ENCODE measurements around the gene NRROS. TPM values are rescaled to one million over a fixed set of nuclear protein-coding genes. Genes with fewer than 3 reads are reported as not detected.

NRROS gene
- total RNA-seq, 1 donor = 43.4 TPM

DNA sequence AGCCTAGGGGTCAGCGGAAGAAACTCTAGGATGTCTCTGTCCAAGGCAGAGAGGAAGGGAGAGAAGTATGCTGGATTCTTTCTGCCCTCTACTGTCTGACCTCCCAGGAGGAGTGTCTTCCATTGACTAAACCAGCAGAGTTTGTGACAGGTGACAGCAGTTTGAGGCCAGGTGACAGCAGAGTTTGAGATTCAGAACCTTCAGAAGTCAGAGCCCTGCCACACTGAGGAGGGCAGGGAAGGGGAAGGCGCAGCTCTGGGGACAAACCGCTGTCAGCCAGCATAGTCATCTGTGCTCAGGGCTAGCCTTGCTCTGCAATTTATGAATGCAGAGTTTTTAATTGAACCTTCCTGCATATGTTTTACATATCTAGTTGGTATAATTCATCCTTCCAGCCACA lies 12.3 kb downstream of the NRROS start:
- Histone ChIP-seq H3K9me3 (ENCODE audit: low read depth, low read length) (no peaks in the 10 kb centered on the region), H3K4me3 (ENCODE audit: low read length) (no peak overlapping the region), H3K4me1 (ENCODE audit: insufficient read depth, low read length) (peaks cover 62% of the 10 kb centered on the region), H3K27me3 (ENCODE audit: insufficient read depth, low read length) (no peaks in the 10 kb centered on the region)

DNA sequence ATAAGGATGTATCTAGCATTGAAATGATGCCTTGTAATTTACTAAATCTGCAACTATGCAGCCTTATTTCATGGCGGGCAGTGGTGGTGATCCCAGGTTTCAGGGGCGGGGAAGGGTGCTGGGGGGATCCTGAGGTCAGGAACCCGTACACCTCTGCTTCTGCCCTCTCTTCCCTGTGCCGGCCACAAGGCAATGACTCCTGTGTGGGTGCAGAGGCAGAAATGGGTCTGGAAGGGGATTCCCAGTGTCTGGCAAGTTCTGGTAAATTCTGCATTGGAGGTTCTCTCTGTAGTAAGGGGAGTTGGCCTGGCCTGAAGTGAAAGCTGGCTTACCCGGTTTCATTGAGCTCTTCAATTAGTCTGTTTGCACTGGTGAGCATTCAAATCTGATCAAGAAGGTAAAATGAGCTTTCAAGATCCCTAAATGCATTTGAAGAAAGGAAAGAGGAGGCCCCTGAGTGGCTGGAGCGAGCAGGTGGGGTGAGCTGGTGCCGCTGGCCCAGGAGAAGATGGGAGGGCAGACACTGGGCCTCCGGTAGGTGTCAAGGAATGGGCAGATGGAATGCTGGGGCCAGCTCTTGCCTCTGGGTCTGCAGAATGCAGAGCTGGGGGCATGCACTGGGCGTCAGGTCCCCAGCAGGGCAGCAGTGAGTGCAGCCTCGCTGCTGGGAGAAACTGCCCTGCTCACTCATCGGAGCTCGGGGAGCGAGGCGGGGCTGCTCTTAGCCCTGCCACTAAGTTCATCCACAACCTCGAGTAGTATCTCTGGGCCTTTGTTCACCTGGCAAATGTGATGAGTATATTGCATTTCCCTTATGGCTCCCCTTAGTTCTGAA lies 13.7 kb downstream of the NRROS start:
- no peak overlapping the region for H3K4me3 ChIP-seq (ENCODE audit: low read length)
- peaks cover 54% of the 10 kb centered on the region for H3K4me1 ChIP-seq (ENCODE audit: insufficient read depth, low read length)
- no peaks in the 10 kb centered on the region for H3K27me3 ChIP-seq (ENCODE audit: insufficient read depth, low read length)
- no peaks in the 10 kb centered on the region for H3K9me3 ChIP-seq (ENCODE audit: low read depth, low read length)

DNA sequence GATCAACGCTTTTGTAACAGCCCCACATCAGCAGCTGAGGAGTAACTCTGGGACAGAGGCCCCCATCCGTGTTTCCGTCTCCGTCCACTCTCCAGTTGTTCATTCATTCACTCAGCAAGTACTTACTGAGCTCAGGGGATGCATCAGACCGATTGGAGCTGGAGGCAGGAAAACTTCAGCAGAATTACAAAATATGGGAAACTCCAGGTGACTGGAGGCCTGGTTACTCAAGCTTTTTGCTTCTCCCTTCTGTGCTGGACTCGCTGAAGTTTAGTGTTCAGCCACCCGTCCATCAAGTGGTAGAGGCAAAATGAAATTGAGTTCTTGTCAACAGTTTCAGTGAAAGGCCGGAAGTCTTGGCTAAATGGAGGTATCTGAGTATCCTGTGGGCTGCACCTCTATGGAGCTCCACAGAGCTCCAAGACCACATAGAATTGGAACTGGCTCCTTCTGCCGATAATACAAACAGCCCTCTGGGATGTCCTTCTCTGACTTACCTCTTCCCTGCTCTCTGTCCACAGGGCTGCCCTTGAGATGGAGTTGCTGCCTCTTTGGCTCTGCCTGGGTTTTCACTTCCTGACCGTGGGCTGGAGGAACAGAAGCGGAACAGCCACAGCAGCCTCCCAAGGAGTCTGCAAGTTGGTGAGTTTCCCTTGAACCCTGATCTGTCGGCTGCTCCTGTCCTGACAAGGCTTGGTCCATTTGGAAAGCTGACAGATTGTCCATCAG lies 14.7 kb downstream of the NRROS start:
- no peaks in the 10 kb centered on the region for H3K27me3 ChIP-seq (ENCODE audit: insufficient read depth, low read length)
- peaks cover 44% of the 10 kb centered on the region for H3K4me1 ChIP-seq (ENCODE audit: insufficient read depth, low read length)

DNA sequence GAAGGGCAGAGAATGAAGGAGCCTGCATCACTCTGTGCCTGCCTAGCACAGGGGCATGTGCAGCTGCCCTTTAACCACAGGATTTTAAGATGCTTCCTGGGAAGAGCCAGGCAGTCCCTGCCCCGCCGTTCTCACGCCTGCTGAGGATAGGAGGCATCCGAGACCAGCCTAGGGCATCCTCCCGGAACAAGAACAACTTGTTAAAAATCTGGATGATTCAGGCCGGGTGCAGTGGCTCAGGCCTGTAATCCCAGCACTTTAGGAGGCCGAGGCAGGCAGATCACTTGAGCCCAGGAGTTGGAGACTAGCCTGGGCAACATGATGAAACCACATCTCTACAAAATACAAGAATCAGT lies 15.2 kb downstream of the NRROS start:
- no peaks in the 10 kb centered on the region for H3K9me3 ChIP-seq (ENCODE audit: low read depth, low read length)
- H3K4me1 ChIP-seq (ENCODE audit: insufficient read depth, low read length) = peaks cover 38% of the 10 kb centered on the region
- H3K27me3 ChIP-seq (ENCODE audit: insufficient read depth, low read length) = no peaks in the 10 kb centered on the region
- no peak overlapping the region for H3K4me3 ChIP-seq (ENCODE audit: low read length)

More for the DNA sequence above, 14.7 kb downstream of the NRROS start:
- Histone ChIP-seq H3K4me3 (ENCODE audit: low read length) (no peak overlapping the region), H3K9me3 (ENCODE audit: low read depth, low read length) (no peaks in the 10 kb centered on the region)

DNA sequence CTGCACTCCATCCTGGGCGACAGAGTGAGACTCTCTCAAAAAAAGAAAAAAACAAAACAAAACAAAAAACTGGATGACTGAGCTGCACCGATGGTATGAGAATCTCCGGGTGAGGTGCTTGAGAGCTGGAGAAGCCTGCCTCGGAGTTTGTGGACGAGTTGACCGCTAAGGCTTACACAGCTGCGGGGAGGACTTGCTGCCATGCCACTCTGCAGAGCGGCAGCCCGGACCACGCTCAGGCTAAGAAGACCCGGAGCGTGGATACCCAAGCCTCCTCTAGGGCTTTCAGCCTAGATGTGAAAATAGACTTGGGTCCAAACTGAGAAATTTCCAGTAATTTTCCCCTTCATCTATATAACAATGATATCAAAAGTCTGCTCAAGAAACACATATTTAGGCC lies 16.0 kb downstream of the NRROS start:
- Histone ChIP-seq H3K4me1 (ENCODE audit: insufficient read depth, low read length) (peaks cover 30% of the 10 kb centered on the region), H3K27me3 (ENCODE audit: insufficient read depth, low read length) (no peaks in the 10 kb centered on the region), H3K4me3 (ENCODE audit: low read length) (no peak overlapping the region), H3K9me3 (ENCODE audit: low read depth, low read length) (no peaks in the 10 kb centered on the region)

DNA sequence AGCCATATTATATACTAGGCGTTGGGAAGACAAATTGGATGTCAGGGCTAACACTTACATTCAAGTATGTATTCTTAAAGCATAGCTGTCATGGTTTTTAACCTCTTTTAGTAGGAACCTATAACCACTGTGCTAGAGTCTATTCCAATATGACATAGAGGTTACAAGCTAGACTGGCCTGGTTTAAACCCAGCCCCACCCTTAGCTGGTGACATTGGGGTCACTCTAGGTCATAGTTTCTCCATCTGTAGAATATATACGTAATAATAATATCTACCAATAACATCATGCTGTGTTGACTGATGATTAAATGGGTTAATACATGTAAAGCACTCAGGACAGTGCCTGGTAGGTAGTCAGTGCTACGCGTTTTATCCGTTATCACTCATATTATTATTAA lies 16.7 kb downstream of the NRROS start:
- Histone ChIP-seq H3K4me1 (ENCODE audit: insufficient read depth, low read length) (peaks cover 23% of the 10 kb centered on the region), H3K27me3 (ENCODE audit: insufficient read depth, low read length) (no peaks in the 10 kb centered on the region), H3K4me3 (ENCODE audit: low read length) (no peak overlapping the region), H3K9me3 (ENCODE audit: low read depth, low read length) (no peaks in the 10 kb centered on the region)

DNA sequence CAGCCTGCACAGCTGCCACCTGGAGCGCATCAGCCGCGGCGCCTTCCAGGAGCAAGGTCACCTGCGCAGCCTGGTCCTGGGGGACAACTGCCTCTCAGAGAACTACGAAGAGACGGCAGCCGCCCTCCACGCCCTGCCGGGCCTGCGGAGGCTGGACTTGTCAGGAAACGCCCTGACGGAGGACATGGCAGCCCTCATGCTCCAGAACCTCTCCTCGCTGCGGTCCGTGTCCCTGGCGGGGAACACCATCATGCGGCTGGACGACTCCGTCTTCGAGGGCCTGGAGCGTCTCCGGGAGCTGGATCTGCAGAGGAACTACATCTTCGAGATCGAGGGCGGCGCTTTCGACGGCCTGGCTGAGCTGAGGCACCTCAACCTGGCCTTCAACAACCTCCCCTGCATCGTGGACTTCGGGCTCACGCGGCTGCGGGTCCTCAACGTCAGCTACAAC lies 20.4 kb downstream of the NRROS start:
- H3K9me3 ChIP-seq (ENCODE audit: low read depth, low read length) = no peaks in the 10 kb centered on the region

DNA sequence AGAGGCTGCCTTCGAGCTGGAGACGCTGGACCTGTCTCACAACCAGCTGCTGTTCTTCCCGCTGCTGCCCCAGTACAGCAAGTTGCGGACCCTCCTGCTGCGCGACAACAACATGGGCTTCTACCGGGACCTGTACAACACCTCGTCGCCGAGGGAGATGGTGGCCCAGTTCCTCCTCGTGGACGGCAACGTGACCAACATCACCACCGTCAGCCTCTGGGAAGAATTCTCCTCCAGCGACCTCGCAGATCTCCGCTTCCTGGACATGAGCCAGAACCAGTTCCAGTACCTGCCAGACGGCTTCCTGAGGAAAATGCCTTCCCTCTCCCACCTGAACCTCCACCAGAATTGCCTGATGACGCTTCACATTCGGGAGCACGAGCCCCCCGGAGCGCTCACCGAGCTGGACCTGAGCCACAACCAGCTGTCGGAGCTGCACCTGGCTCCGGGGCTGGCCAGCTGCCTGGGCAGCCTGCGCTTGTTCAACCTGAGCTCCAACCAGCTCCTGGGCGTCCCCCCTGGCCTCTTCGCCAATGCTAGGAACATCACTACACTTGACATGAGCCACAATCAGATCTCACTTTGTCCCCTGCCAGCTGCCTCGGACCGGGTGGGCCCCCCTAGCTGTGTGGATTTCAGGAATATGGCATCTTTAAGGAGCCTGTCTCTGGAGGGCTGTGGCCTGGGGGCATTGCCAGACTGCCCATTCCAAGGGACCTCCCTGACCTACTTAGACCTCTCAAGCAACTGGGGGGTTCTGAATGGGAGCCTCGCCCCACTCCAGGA lies 21.1 kb downstream of the NRROS start:
- Histone ChIP-seq H3K9me3 (ENCODE audit: low read depth, low read length) (no peaks in the 10 kb centered on the region), H3K27me3 (ENCODE audit: insufficient read depth, low read length) (no peaks in the 10 kb centered on the region), H3K4me1 (ENCODE audit: insufficient read depth, low read length) (no peaks in the 10 kb centered on the region), H3K4me3 (ENCODE audit: low read length) (no peak overlapping the region)

More for the DNA sequence above, 20.4 kb downstream of the NRROS start:
- H3K4me3 ChIP-seq (ENCODE audit: low read length) = no peak overlapping the region
- H3K4me1 ChIP-seq (ENCODE audit: insufficient read depth, low read length) = no peaks in the 10 kb centered on the region
- H3K27me3 ChIP-seq (ENCODE audit: insufficient read depth, low read length) = no peaks in the 10 kb centered on the region

DNA sequence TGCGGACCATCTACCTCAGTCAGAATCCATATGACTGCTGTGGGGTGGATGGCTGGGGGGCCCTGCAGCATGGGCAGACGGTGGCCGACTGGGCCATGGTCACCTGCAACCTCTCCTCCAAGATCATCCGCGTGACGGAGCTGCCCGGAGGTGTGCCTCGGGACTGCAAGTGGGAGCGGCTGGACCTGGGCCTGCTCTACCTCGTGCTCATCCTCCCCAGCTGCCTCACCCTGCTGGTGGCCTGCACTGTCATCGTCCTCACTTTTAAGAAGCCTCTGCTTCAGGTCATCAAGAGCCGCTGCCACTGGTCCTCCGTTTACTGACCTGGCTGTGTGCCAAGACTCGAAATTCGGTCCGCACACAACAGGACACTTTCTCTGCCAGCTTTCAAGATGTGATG lies 21.9 kb downstream of the NRROS start:
- Histone ChIP-seq H3K9me3 (ENCODE audit: low read depth, low read length) (no peaks in the 10 kb centered on the region), H3K4me1 (ENCODE audit: insufficient read depth, low read length) (peaks cover 8% of the 10 kb centered on the region), H3K27me3 (ENCODE audit: insufficient read depth, low read length) (no peaks in the 10 kb centered on the region), H3K4me3 (ENCODE audit: low read length) (no peak overlapping the region)

DNA sequence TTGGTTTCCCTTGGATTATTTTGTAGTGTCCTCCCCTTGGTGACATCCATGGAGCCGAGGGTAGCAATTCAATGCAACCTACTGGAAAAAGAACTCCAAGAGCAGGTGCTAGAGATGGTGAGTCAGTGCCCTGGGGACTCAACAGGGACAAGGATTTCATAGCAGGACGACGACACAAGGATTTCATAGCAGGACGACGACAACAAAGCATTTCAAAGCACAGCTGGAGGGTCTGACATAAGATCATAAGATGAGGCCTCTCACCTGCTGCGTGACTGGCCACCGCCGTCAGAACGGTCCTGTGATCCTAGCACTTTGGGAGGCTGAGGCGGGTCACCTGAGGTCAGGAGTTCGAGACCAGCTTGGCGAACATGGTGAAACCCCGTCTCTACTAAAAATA lies 22.5 kb downstream of the NRROS start:
- Histone ChIP-seq H3K4me1 (ENCODE audit: insufficient read depth, low read length) (peaks cover 9% of the 10 kb centered on the region), H3K27me3 (ENCODE audit: insufficient read depth, low read length) (no peaks in the 10 kb centered on the region), H3K4me3 (ENCODE audit: low read length) (no peak overlapping the region), H3K9me3 (ENCODE audit: low read depth, low read length) (no peaks in the 10 kb centered on the region)

DNA sequence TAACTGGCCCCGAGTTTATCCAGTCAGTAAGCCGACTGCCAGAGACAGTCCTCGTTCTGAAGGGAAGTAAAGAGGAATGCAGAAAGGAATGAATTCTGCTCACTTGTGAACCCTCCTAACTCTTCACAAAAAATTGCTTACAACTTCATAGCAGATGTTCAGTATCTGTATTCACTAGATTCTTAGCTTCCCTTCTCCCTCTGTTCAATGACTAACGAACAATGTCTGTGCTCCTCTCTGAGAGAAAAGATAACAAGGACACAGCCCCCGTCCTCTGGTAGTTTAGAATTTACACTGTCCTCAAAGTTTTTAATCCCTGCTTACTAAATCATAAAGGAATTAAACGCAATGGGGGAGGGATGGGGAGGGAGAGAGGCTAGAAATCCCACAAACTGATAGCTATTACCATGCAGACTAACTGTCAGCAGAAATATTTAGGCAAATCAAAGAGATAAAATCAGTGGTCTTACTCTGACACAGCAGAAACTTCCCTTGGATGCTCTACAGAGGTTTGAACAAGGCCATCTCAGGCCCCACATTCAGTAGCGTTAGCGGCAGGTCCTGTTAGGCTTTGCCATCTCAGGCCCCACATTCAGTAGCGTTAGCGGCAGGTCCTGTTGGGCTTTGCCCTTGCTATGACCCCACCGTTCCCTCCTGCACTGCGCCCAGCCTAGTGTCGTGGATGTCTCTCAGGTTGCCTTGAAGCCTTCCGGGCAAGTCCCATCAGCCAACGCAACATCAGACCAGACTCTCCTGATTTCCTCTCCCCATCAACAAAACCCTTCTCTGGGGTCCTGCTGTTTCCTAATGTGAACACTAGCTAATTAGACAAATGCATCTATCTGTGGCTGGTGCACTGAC lies 23.4 kb downstream of the NRROS start:
- H3K9me3 ChIP-seq (ENCODE audit: low read depth, low read length) = no peaks in the 10 kb centered on the region
- no peaks in the 10 kb centered on the region for H3K27me3 ChIP-seq (ENCODE audit: insufficient read depth, low read length)
- no peak overlapping the region for H3K4me3 ChIP-seq (ENCODE audit: low read length)
- peaks cover 18% of the 10 kb centered on the region for H3K4me1 ChIP-seq (ENCODE audit: insufficient read depth, low read length)

DNA sequence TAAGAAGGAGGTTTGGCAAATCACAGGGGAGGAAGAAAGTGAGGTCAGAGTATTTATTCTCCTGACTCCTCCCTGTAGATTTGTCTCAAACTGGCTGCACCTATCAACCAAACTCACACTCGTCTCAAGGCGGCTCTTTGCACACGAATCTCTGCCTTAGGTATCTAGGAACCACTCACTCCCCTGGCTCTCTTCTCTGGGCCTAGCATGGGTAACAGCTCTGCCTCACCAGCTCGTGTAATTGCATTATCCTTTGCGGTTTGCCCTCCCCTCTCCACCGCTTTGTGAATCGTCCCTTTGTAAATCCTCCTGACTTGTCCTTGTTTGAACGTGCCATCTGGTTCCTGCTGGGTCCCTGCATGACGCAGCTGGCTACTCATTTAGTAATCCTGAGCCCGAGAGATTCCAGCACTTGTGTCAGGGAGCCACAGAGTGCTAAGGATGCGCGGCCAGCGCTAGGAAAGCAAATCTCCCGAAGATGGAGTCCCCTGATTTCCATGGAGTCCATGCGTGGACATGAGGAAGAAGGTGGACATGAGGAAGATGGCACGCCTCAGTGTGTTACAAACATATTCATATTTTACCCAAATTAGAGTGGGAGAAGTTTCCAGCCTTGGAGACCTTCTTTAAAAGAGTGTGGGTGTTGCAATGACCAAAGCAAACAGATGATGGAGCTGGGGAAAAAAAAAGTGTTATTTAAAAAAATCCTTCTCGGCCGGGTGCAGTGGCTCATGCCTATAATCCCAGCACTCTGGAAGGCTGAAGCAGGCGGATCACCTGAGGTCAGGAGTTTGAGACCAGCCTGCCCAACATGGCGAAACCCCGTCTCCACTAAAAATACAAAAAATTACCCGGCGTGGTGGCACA lies 26.7 kb downstream of the NRROS start:
- H3K4me1 ChIP-seq (ENCODE audit: insufficient read depth, low read length) = peaks cover 40% of the 10 kb centered on the region
- no peaks in the 10 kb centered on the region for H3K9me3 ChIP-seq (ENCODE audit: low read depth, low read length)
- no peaks in the 10 kb centered on the region for H3K27me3 ChIP-seq (ENCODE audit: insufficient read depth, low read length)
- no peak overlapping the region for H3K4me3 ChIP-seq (ENCODE audit: low read length)

DNA sequence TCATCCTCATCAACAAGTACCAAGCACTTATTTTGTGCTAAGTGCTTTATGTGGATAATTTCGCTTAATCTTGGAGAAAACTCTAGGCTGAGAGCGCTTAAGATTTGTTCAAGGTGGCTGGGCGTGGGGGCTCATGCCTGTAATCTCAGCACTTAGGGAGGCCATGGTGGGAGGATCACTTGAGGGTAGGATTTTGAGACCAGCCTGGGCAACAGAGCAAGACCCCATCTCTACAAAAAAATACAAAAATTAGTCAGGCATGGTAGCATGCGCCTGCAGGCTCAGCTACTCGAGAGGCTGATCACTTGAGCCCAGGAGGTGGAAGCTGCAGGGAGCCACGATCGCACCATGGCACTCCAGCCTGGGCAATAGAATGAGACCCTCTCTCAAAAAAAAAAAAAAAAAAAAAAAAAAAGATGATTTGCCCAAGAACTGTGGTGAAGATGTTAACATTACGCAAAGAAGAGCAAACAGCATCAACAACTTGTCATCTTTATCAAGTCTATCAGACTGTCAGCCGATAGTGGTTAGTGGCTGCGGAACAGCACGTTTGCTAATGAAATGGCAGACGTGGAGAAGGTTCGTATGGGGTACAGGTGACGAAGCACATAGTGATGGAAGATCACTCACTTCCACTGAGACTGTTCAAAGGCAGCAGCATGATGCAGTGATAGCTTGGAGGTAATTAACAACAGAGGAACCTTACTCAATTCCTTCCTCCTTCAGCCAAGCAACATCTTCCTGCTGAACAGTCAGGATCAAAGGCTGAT lies 27.7 kb downstream of the NRROS start:
- Histone ChIP-seq H3K4me1 (ENCODE audit: insufficient read depth, low read length) (peaks cover 45% of the 10 kb centered on the region), H3K9me3 (ENCODE audit: low read depth, low read length) (no peaks in the 10 kb centered on the region), H3K27me3 (ENCODE audit: insufficient read depth, low read length) (no peaks in the 10 kb centered on the region), H3K4me3 (ENCODE audit: low read length) (no peak overlapping the region)
